NCI-H2107 treated with DMSO at 0.1 percent for 48 hours (cell line): Measurements from ENCODE around the gene SLC4A9.

Experiments used
- DNase-seq: peaks from one replicate; lab custom pipeline; 2025; ENCODE audit not compliant: unreplicated experiment; lab: John Stamatoyannopoulos, UW

Gene SLC4A9

DNA sequence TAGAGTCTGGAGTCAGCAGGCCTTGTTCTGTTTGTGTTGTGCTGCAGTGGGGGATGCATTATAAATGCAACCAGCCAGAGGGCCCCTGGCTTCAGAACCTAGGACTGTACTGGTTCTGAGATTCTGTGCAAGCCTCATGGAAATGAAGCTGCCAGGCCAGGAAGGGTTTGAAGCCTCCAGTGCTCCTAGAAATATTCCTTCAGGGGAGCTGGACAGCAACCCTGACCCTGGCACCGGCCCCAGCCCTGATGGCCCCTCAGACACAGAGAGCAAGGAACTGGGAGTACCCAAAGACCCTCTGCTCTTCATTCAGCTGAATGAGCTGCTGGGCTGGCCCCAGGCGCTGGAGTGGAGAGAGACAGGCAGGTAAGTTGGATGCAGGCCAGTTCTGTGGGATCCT is at the start of gene SLC4A9:
Gene SLC4A9 (plus strand): TSS at position 94 of the 400 bp plus-strand sequence. CDS start 43 bp downstream, at position 137.
- no peak for DNase-seq

DNA sequence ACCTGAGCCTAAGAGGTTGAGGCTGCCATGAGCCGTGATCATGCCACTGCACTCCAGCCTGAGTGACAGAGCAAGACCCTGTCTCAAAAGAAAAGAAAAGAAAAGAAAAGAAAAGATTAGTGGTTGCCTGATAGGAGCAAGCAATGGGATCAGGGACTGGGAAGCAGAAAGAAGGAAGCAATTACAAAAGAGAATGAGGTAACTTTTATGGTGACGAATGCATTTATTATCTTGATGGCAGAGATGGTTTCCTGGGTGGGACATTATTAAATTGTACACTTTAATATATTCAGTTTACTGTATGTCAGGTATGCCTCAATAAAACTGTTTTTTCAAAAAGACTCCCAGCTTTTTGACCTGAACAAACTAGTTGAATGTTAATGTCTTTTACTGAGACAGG is 49.6 kb upstream of the SLC4A9 start:
- DNase-seq: no peak

- no peak for DNase-seq
These were observed 49.0 kb upstream of the SLC4A9 start for GRCh38 chr5:140311011-140311467.

DNA sequence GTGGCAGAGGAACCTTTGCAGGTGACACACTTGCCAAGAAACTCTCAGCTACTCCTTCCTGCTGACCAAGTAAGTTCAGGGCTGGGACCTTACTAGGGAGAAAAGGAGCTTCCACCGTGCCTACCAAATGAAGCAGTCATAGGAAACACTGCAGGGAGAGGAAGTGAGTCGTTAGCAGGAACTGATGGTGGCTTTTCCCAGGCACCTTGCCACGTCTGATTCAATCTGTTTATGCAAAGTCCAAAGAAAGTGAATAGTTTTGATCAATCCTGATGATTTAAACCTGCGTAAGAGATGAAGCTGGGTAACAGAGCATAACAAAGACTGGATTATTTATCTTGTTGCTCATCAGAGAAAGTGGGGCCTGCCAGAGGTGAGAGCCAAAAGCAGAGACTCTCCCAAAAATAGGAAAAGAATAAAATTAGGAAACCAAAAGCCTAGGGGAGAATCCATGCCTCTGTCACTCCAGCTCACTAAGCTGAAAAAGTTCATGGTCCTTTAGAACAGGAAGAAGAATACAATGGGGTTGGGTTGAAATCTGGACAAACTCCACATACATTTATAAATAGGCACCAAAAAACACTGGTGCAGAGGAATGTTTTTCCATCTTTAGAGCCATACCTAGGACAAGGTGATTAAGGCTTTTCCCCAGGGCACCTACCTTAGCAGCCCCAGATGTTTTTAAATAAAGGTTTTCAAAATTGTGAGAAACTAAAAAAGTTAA is 47.8 kb upstream of the SLC4A9 start:
- no peak for DNase-seq

- no peak for DNase-seq
These were observed 47.2 kb upstream of the SLC4A9 start for GRCh38 chr5:140312791-140313189.

DNA sequence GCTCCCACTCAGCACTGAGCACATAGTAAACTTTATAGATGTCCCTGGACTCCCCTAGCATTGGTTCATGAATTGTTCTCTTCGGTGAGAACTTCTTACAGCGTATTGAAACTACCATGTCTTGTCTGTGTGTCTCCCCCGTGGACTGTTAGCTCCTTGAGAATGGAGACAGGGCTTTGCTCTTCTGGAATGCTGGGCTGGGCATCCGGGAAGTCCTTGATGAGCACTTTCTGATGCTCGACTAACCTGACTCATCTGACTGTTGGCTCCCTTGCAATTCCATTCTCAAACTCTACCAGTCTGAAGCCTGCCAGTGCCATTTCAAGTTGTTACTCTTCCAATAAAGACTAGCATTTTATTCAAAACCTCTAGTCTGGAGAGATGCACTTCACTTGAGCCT is 42.1 kb upstream of the SLC4A9 start:
- DNase-seq: no peak

GRCh38 chr5:140318792-140319191 is 41.2 kb upstream of the SLC4A9 start:
- DNase-seq: no peak

GRCh38 chr5:140319833-140320232 is 40.2 kb upstream of the SLC4A9 start:
- DNase-seq: no peak

- no peak for DNase-seq
These were observed 38.2 kb upstream of the SLC4A9 start for GRCh38 chr5:140321796-140322195.

DNA sequence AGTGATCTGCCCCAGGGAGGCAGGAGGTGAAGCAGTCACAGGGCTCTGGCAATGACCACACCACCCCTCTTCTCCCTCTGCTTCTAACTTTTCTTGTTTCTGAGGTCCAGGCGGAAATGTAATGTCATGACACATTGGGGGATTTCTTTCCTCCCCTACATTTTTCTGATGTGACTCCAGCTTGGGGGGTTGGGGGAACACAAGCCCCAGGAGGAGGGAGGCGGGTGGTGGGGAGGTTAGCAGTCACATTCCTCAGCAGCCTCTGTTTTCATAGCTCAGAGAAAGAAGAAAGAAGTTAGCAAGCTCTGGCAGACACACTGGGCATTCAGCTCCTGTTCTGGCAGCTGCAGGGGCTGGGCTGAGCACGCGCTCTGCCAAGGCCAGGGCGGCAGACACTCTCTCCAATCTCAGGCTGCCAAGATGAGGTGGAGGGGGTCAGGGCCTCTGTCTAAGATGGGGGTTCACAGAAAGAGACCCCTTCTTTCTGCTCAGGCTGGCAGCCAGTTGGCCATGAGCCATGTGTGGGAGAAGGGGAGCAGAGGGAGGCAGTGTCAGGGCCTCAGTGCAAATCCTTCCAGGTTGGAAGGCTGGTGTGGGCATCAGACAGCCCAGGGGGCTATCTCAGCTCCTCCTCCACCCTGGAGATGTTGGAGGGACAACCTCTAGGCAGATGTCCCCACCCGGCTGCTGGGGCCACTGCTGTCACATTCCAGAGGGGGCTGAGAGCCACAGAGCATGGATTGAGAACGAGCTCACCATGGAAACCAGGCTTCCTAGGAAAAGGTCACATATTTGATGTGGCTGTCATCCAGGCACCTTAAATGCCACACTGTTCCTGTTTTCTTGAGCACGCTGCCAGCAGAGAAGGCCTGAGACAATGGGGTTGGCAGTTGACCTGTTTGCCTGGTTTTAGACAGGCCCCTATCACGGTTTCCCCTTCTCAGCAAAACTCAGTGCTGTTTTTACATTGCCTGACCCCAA is 37.0 kb upstream of the SLC4A9 start:
- no peak for DNase-seq

- DNase-seq: no peak
These were observed 35.9 kb upstream of the SLC4A9 start for GRCh38 chr5:140324041-140324600.

- no peak for DNase-seq
These were observed 35.3 kb upstream of the SLC4A9 start for GRCh38 chr5:140324617-140325241.

- DNase-seq: no peak
These were observed 34.5 kb upstream of the SLC4A9 start for GRCh38 chr5:140325486-140325885.

GRCh38 chr5:140327589-140327988 is 32.4 kb upstream of the SLC4A9 start:
- DNase-seq: peak; percentile 3

DNA sequence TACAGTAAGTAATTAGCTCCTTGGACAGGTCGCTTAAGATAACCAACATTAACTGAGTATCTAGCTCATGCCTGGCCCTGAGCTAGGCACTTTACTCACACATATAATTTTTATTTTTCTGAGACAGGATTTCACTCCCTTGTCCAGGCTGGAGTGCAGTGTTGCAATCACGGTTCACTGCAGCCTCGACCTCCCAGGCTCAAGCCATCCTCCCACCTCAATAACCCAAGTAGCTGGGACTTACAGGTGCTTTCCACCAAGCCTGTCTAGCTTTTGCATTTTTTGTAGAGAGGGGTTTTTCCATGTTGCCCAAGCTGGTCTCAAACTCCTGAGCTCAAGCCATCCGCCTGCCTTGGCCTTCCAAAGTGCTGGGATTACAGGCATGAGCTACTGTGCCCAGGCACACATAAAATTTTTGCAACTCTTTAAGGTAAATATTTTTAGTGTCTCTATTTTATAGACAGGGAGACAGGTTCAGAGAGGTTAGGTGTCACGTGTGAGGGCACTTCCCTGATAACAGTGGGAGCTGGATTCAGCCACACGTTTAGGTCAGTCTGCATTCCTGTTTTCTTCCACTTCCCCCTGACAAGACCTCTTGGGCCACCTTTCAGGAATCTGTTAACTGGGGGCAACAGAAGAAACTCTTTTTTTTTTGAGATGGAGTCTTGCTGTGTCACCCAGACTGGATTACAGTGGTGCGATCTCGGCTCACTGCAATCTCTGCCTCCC is 31.8 kb upstream of the SLC4A9 start:
- no peak for DNase-seq

DNA sequence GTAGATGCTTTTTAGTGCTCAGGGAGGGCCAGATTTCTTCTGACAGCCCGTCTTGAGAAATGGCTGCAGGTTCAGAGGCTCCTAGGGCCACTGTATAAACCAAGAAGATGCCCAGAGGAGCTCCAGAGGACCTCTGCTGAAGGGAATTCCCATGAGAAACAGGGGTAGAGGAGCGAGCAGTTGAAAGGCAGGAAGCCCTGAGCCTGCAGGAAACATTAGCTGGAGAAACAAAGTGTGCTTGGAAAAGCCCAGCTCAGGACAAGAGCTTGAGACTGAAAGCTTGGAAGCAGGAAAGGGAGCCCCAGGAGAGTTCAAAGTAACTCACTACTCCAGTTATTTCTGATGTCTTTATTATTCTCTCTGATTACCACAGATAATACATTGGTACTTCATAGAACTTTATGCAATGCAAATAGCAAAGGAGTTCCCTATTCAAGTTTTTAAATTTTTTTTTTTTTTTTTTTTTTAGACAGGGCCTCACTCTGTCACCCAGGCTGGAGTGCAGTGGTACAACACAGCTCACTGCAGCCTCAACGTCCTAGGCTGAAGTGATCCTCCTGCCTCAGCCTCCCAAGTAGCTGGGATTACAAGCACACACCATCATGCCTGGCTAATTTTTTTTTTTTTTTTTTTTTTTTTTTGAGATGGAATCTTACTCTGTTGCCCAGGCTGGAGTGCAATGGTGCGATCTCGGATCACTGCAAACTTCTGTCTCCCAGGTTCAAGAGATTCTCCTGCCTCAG is 30.1 kb upstream of the SLC4A9 start:
- DNase-seq: no peak

- no peak for DNase-seq
These were observed 28.4 kb upstream of the SLC4A9 start for GRCh38 chr5:140331638-140332037.

- DNase-seq: no peak
These were observed 23.6 kb upstream of the SLC4A9 start for GRCh38 chr5:140336388-140336787.

GRCh38 chr5:140337880-140338279 is 22.1 kb upstream of the SLC4A9 start:
- no peak for DNase-seq

DNA sequence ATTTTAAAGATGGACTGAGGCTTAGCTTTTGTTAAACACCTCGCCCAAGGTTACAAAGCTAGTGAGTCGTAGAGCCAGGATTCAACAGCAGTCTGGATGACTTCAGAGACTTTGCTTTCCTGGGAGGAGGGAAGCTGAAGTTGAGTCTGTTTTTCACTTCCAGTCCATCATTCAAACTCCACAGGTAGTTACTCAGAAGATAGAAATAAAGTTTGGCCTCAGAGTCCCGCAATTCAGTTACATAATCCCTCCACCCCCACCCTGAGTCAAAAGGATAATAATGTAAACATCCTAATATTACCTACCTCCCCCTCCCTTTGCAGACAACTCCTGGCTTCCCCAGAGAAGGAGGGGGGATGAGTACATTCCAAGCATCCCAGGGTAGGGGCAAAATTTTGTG is 21.7 kb upstream of the SLC4A9 start:
- DNase-seq: no peak
